ENCODE data around the gene CERS1. TPM values are rescaled to one million over a fixed set of nuclear protein-coding genes. Genes with fewer than 3 reads are reported as not detected.

The CERS1 gene
- total and polyA plus RNA-seq, 8 donors, result 0.37 to 4.8 (median 0.61) TPM; not detected in 3

- TF ChIP-seq POLR2A (IDR thresholded peaks at IDR 0.05) (no peak), POLR2AphosphoS5 (IDR thresholded peaks at IDR 0.05) (no peak), EP300 (IDR thresholded peaks at IDR 0.05) (no peak), CTCF (IDR thresholded peaks at IDR 0.05) (no peak)
- intact Hi-C loops (cut with DNase I; ENCODE audit: low total_unique reads), result no loop called here
- Histone ChIP-seq H3K27ac (no peak overlapping the region), H3K27me3 (no peaks in the 10 kb centered on the region), H3K4me3 (no peak overlapping the region), H3K9me3 (no peaks in the 10 kb centered on the region), H3K4me1 (peaks cover 0 to 12% (median 8%) of the 10 kb centered on the region in 4 donors), H3K36me3 (peaks cover 99 to 100% (median 100%) of the 10 kb centered on the region in 4 donors)
- no peak for DNase-seq
- WGBS, 5 donors, result 87 to 95% (median 92%) methylated on average over 21 to 27 of the region's 27 CpGs
Observed at GRCh38 chr19:18855647-18856384, 40.1 kb downstream of the CERS1 start.

- intact Hi-C loops (cut with DNase I; ENCODE audit: low total_unique reads), result no loop called here
- no peak for DNase-seq
Observed at GRCh38 chr19:18854982-18855381, 41.0 kb downstream of the CERS1 start.

GRCh38 chr19:18853755-18854427 is 42.1 kb downstream of the CERS1 start:
- DNase-seq, result no peak
- Histone ChIP-seq H3K27me3 (no peaks in the 10 kb centered on the region), H3K4me3 (no peak overlapping the region), H3K36me3 (peaks cover 91 to 100% (median 97%) of the 10 kb centered on the region in 4 donors), H3K4me1 (peaks cover 13 to 21% (median 19%) of the 10 kb centered on the region in 4 donors), H3K27ac (no peak overlapping the region), H3K9me3 (no peaks in the 10 kb centered on the region)
- 82 to 88% (median 86%) methylated on average over 11 to 17 of the region's 17 CpGs for WGBS, 5 donors
- TF ChIP-seq EP300 (IDR thresholded peaks at IDR 0.05), result no peak
- TF ChIP-seq POLR2A (IDR thresholded peaks at IDR 0.05), result no peak
- TF ChIP-seq CTCF (IDR thresholded peaks at IDR 0.05), result no peak
- TF ChIP-seq POLR2AphosphoS5 (IDR thresholded peaks at IDR 0.05), result no peak
- intact Hi-C loops (cut with DNase I; ENCODE audit: low total_unique reads), result no loop called here

More at GRCh38 chr19:18854982-18855381, 41.0 kb downstream of the CERS1 start:
- no peak overlapping the region for H3K4me3 ChIP-seq
- no peak for TF ChIP-seq CTCF (IDR thresholded peaks at IDR 0.05)
- no peak for TF ChIP-seq POLR2AphosphoS5 (IDR thresholded peaks at IDR 0.05)
- no peak for TF ChIP-seq POLR2A (IDR thresholded peaks at IDR 0.05)
- TF ChIP-seq EP300 (IDR thresholded peaks at IDR 0.05), result no peak
- peaks cover 4 to 18% (median 10%) of the 10 kb centered on the region in 4 donors for H3K4me1 ChIP-seq
- peaks cover 99 to 100% (median 100%) of the 10 kb centered on the region in 4 donors for H3K36me3 ChIP-seq
- H3K27ac ChIP-seq, result no peak overlapping the region
- H3K27me3 ChIP-seq, result no peaks in the 10 kb centered on the region
- H3K9me3 ChIP-seq, result no peaks in the 10 kb centered on the region
- 90 to 98% (median 95%) methylated on average over 18 to 33 of the region's 33 CpGs for whole genome bisulfite sequencing, 5 donors

GRCh38 chr19:18852648-18853047 is 43.3 kb downstream of the CERS1 start:
- Histone ChIP-seq H3K27ac (no peak overlapping the region), H3K27me3 (no peaks in the 10 kb centered on the region), H3K9me3 (no peaks in the 10 kb centered on the region), H3K4me3 (no peak overlapping the region), H3K4me1 (peaks cover 25 to 33% (median 31%) of the 10 kb centered on the region in 4 donors), H3K36me3 (peaks cover 86 to 99% (median 94%) of the 10 kb centered on the region in 4 donors)
- WGBS, 5 donors, result 82 to 92% (median 86%) methylated on average over 12 of the region's 12 CpGs
- TF ChIP-seq POLR2A (IDR thresholded peaks at IDR 0.05) (no peak), POLR2AphosphoS5 (IDR thresholded peaks at IDR 0.05) (no peak), CTCF (IDR thresholded peaks at IDR 0.05) (no peak), EP300 (IDR thresholded peaks at IDR 0.05) (no peak)
- no peak for DNase-seq
- intact Hi-C loops (cut with DNase I; ENCODE audit: low total_unique reads), result no loop called here
